Epithelial cell of esophagus (primary cell): ENCODE results near the gene GJB6.

Source experiments
- DNase-seq: peaks from one replicate; pipeline ENCODE4 v3.0.0; 2010; ENCODE audit warnings: low read depth
- H3K4me3 ChIP-seq: 2 replicates; pipeline ENCODE4 v1.5.1; 2011; ENCODE audit warnings: mild to moderate bottlenecking, low read length, control low read depth
- CTCF ChIP-seq: IDR thresholded peaks from 2 replicates; pipeline ENCODE4 v1.5.1; 2011; ENCODE audit warnings: low read depth, mild to moderate bottlenecking, low read length, control low read depth, inconsistent platforms; ENCODE audit not compliant: insufficient read depth; ENCODE audit errors: missing control alignments

Gene GJB6

DNA sequence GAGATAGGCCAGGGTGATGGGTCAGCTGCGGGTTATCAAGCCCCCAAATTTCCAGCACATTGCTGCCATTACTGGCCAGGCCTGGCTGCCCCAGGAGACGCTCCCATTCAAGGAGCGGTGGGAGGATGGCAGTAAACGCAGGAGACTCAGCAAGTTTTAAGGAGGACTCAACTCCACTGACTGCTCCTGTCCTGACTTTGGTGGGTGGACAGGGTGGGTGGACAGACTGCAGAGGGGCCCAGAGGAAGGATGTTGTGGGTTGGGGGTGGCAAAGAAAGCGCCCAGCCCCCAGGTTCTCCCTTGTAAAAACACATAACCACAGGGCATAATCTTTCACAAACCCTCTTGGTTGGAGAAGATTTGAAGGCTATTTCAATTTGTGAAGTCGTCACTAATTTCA is 4.4 kb downstream of the GJB6 start:
- no peak overlapping the region for H3K4me3 ChIP-seq
- DNase-seq = no peak
- TF ChIP-seq CTCF = no peak

GRCh38 chr13:20227288-20227687 is 4.8 kb downstream of the GJB6 start:
- no peak for DNase-seq
- H3K4me3 ChIP-seq = no peak overlapping the region

DNA sequence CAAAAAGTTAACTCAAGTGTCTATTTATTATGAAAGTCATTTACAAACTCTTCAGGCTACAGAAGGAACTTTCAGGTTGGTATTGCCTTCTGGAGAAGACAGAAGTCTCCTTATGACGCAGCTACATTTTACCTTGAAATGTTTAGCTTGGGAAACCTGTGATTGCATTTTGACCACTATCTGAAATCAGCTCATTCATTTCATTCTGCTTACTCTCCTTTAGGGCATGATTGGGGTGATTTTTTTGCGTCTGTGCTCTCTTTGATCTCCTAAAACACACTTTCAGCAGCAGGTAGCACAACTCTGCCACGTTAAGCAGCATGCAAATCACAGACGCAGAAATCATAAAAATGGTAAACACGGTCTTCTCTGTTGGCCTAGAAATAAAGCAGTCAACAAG is 9.6 kb downstream of the GJB6 start:
- no peak overlapping the region for H3K4me3 ChIP-seq
- TF ChIP-seq CTCF = no peak
- DNase-seq = no peak

More at GRCh38 chr13:20227288-20227687, 4.8 kb downstream of the GJB6 start:
- TF ChIP-seq CTCF = no peak

DNA sequence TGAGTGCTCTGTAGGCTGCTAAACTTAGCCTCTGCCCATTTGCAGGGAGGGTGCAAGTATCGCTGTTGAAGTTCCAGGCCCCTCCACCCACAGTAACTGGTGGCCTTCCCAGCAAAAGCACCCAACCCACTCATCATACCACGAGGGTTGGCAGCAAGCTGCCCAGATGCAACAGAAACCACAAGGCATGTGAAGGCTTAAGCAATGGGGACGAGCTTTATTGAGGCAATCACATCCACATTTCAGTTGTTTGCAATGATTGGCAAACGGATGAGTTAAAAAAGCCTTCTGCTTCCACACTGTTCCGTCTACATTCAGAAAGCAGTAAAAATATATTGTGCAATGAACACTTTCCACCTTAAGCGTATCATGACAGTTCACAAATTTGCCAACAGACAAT is 10.3 kb downstream of the GJB6 start:
- DNase-seq = peak; percentile 7
- H3K4me3 ChIP-seq = no peak overlapping the region
- no peak for TF ChIP-seq CTCF

- no peak for DNase-seq
- H3K4me3 ChIP-seq = no peak overlapping the region
- no peak for TF ChIP-seq CTCF
Measured at GRCh38 chr13:20219577-20219976, 12.5 kb downstream of the GJB6 start.

DNA sequence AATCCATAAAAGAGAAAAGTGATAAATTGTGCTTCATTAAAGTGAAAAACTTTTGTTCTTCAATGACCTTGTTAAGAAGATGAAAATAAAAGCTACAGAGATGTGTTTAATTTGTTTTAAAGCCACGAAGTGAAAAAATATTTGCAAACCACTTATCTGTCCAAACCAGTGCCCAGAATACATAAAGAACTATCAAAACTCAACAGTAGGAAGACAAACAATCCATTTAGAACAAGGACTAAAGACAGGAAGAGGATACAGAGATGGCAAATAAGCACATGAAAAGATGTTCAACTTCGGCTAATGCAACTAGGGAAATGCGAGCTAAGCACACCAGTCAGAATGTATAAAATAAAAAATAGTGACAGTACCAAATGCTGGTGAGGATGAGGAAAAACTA is 15.0 kb downstream of the GJB6 start:
- no peak for DNase-seq
- TF ChIP-seq CTCF = no peak
- no peak overlapping the region for H3K4me3 ChIP-seq

GRCh38 chr13:20209948-20210347 is 22.2 kb downstream of the GJB6 start:
- no peak for TF ChIP-seq CTCF
- DNase-seq = no peak
- H3K4me3 ChIP-seq = no peak overlapping the region
